ENCODE data around the gene PC. TPM values are rescaled to one million over a fixed set of nuclear protein-coding genes. Genes with fewer than 3 reads are reported as not detected.

Gene PC
- total RNA-seq, 4 donors from 2014 or later = 7.3 to 22.5 (median 17.4) TPM

- DNase-seq (ENCODE audit: low spot score in 2 of 2) = no peak
- WGBS, 2 donors = 67 to 68% methylated on average over 8 to 9 of the region's 9 CpGs
- no peak overlapping the region for H3K4me3 ChIP-seq (ENCODE audit: low read depth, poor library complexity, severe bottlenecking)
- TF ChIP-seq POLR2A (IDR thresholded peaks at IDR 0.05) (no peak), CTCF (IDR thresholded peaks at IDR 0.05) (no peak)
- intact Hi-C loops (cut with DNase I; ENCODE audit: low total_unique reads) = no loop called here
These were observed 17.9 kb upstream of the PC start for GRCh38 chr11:66976028-66976467.

GRCh38 chr11:66975405-66976027 lies 17.3 kb upstream of the PC start:
- no peak overlapping the region for H3K4me3 ChIP-seq (ENCODE audit: low read depth, poor library complexity, severe bottlenecking)
- intact Hi-C loops (cut with DNase I; ENCODE audit: low total_unique reads) = no loop called here
- WGBS, 2 donors = 78 to 83% methylated on average over 9 to 11 of the region's 11 CpGs
- TF ChIP-seq POLR2A (IDR thresholded peaks at IDR 0.05) = no peak
- TF ChIP-seq CTCF (IDR thresholded peaks at IDR 0.05) = no peak
- DNase-seq (ENCODE audit: low spot score in 2 of 2) = no peak

- no peak within 1 kb of the TSS for H3K4me3 ChIP-seq (ENCODE audit: low read depth, poor library complexity, severe bottlenecking)
- no peak for TF ChIP-seq CTCF (IDR thresholded peaks at IDR 0.05)
- no peak for TF ChIP-seq POLR2A (IDR thresholded peaks at IDR 0.05)
- intact Hi-C loops (cut with DNase I; ENCODE audit: low total_unique reads) = no loop called here
- no peak for DNase-seq (ENCODE audit: low spot score in 2 of 2)
- 83 to 85% methylated on average over 10 of the region's 10 CpGs for WGBS, 2 donors
These were observed 16.7 kb upstream of the PC start, which contains the start of gene C11orf86 for GRCh38 chr11:66974724-66975404. Gene C11orf86 (plus strand): TSS chr11:66975304. CDS start chr11:66975363, 59 bp downstream.

- 73 to 75% methylated on average over 8 of the region's 8 CpGs for whole genome bisulfite sequencing, 2 donors
- no peak for DNase-seq (ENCODE audit: low spot score in 2 of 2)
- intact Hi-C loops (cut with DNase I; ENCODE audit: low total_unique reads) = no loop called here
- no peak overlapping the region for H3K4me3 ChIP-seq (ENCODE audit: low read depth, poor library complexity, severe bottlenecking)
- TF ChIP-seq CTCF (IDR thresholded peaks at IDR 0.05) (no peak), POLR2A (IDR thresholded peaks at IDR 0.05) (no peak)
These were observed 15.9 kb upstream of the PC start for GRCh38 chr11:66973956-66974580.

- intact Hi-C loops (cut with DNase I; ENCODE audit: low total_unique reads) = no loop called here
- 87 to 91% methylated on average over 2 of the region's 2 CpGs for WGBS, 2 donors
- H3K4me3 ChIP-seq (ENCODE audit: low read depth, poor library complexity, severe bottlenecking) = no peak overlapping the region
- no peak for DNase-seq (ENCODE audit: low spot score in 2 of 2)
- TF ChIP-seq CTCF (IDR thresholded peaks at IDR 0.05) = no peak
- no peak for TF ChIP-seq POLR2A (IDR thresholded peaks at IDR 0.05)
These were observed 13.3 kb upstream of the PC start for GRCh38 chr11:66971488-66971887.

Measured in lower leg skin (tissue), 4 donors.